Measurements from ENCODE around the gene LMBR1. TPM values are rescaled to one million over a fixed set of nuclear protein-coding genes. Genes with fewer than 3 reads are reported as not detected.
"Not testable (repeated sequence)": the region's sequence is repeated elsewhere in the genome, so short reads cannot be mapped to it uniquely, and the experiment has no call there.

The LMBR1 gene
- total RNA-seq, 4 donors from 2014 or later = 25.2 to 68.3 (median 38.4) TPM

DNA sequence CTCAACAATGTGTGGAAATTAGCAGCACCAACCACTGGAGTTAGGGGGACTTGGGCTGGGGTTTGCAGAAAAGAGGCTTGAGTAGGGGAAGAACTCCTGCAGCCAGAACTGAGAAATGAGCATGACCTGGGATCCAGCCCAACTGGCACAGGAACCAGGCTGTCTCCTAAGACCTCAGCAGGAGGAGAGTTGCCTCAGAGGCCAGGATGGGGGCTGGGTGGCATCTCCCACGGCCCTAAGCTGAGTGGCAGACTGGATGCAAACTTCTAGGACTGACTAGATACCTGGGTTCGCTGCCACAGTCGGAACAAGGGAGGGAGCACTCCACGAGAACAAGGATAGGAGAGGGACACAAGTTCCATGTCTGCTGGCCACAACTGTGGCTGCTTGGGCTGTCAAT is 189.8 kb downstream of the LMBR1 start:
- no peak for DNase-seq
- no peak overlapping the region for H3K4me3 ChIP-seq
- intact Hi-C loops (cut with DNase I) = no loop called here
- WGBS, 2 donors = 0 to 83% methylated on average over 1 to 4 of the region's 4 CpGs
- peaks cover 0 to 7% (median 3%) of the 10 kb centered on the region in 3 donors for H3K9me3 ChIP-seq
- H3K27me3 ChIP-seq = no peaks in the 10 kb centered on the region
- peaks cover 0 to 38% (median 0%) of the 10 kb centered on the region in 3 donors for H3K36me3 ChIP-seq
- TF ChIP-seq CTCF (IDR thresholded peaks at IDR 0.05) (no peak), POLR2A (IDR thresholded peaks at IDR 0.05) (no peak)
- H3K27ac ChIP-seq = no peak overlapping the region
- H3K4me1 ChIP-seq = no peaks in the 10 kb centered on the region

GRCh38 chr7:156702399-156702798 is 190.6 kb downstream of the LMBR1 start:
- H3K4me3 ChIP-seq = no peak overlapping the region
- no peaks in the 10 kb centered on the region for H3K27me3 ChIP-seq
- peaks cover 0 to 42% (median 0%) of the 10 kb centered on the region in 3 donors for H3K36me3 ChIP-seq
- peaks cover 0 to 13% (median 5%) of the 10 kb centered on the region in 3 donors for H3K9me3 ChIP-seq
- TF ChIP-seq CTCF (IDR thresholded peaks at IDR 0.05) = no peak
- no peak for TF ChIP-seq POLR2A (IDR thresholded peaks at IDR 0.05)
- intact Hi-C loops (cut with DNase I) = no loop called here
- DNase-seq = no peak
- H3K27ac ChIP-seq = no peak overlapping the region
- H3K4me1 ChIP-seq = no peaks in the 10 kb centered on the region

DNA sequence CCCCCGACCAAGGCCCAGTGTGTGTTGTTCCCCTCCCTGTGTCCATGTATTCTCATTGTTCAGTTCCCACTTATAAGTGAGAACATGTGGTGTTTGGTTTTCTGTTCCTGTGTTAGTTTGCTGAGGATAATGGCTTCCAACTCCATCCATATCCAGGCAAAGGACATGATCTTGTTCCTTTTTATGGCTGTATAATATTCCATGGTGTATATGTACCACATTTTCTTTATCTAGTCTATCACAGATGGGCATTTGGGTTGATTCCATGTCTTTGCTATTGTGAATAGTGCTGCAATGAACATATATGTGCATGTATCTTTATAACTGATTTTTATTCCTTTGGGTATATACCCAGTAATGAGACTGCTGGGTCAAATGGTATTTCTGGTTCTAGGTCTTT is 191.2 kb downstream of the LMBR1 start:
- H3K4me1 ChIP-seq; H3K27me3 ChIP-seq; H3K4me3 ChIP-seq; DNase-seq; H3K27ac ChIP-seq; intact Hi-C loops (cut with DNase I): not testable (repeated sequence)
- Histone ChIP-seq H3K36me3 (peaks cover 0 to 47% (median 0%) of the 10 kb centered on the region in 3 donors), H3K9me3 (peaks cover 0 to 19% (median 11%) of the 10 kb centered on the region in 3 donors)
- 92 to 100% methylated on average over 1 of the region's 1 CpG for WGBS, 2 donors

- Histone ChIP-seq H3K9me3 (peaks cover 0 to 24% (median 15%) of the 10 kb centered on the region in 3 donors), H3K36me3 (peaks cover 0 to 46% (median 0%) of the 10 kb centered on the region in 3 donors)
- WGBS, 2 donors = 89 to 99% methylated on average over 2 to 4 of the region's 4 CpGs
- H3K27me3 ChIP-seq; H3K4me3 ChIP-seq; intact Hi-C loops (cut with DNase I); H3K27ac ChIP-seq; H3K4me1 ChIP-seq; DNase-seq: not testable (repeated sequence)
Observed at GRCh38 chr7:156698512-156698911, 194.5 kb downstream of the LMBR1 start.

GRCh38 chr7:156697283-156697682 is 195.7 kb downstream of the LMBR1 start:
- Histone ChIP-seq H3K9me3 (peaks cover 0 to 24% (median 15%) of the 10 kb centered on the region in 3 donors), H3K36me3 (peaks cover 0 to 44% (median 0%) of the 10 kb centered on the region in 3 donors)
- H3K4me1 ChIP-seq; H3K4me3 ChIP-seq; H3K27me3 ChIP-seq; H3K27ac ChIP-seq; intact Hi-C loops (cut with DNase I); DNase-seq: not testable (repeated sequence)
- WGBS, 2 donors = 88 to 94% methylated on average over 9 of the region's 9 CpGs

DNA sequence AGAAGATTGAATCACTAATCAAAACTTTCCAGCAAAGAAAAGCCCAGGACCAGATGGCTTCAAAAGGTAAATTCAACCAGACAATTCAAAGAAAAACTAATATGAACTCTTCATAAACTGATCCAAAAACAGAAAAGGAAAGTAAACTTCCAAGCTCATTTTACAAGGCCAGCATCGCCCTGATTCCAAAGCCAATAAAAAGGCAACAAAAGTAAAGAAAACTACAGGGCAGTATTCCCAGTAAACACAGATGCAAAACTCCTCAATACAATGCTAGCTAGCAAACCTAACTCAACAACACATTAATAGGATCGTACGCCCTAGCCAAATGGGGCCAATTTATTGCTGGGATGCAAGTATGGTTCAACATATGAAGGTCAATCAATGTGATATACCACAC is 199.4 kb downstream of the LMBR1 start:
- H3K9me3 ChIP-seq = peaks cover 0 to 24% (median 15%) of the 10 kb centered on the region in 3 donors
- H3K36me3 ChIP-seq = peaks cover 0 to 22% (median 0%) of the 10 kb centered on the region in 3 donors
- TF ChIP-seq POLR2A (IDR thresholded peaks at IDR 0.05) (no peak), CTCF (IDR thresholded peaks at IDR 0.05) (no peak)
- intact Hi-C loops (cut with DNase I) = no loop called here
- no peak for DNase-seq
- no peak overlapping the region for H3K27ac ChIP-seq
- H3K27me3 ChIP-seq = no peaks in the 10 kb centered on the region
- no peaks in the 10 kb centered on the region for H3K4me1 ChIP-seq
- no peak overlapping the region for H3K4me3 ChIP-seq
- WGBS, 2 donors = 92 to 94% methylated on average over 3 of the region's 3 CpGs

GRCh38 chr7:156692849-156693248 is 200.1 kb downstream of the LMBR1 start:
- no peak for TF ChIP-seq POLR2A (IDR thresholded peaks at IDR 0.05)
- TF ChIP-seq CTCF (IDR thresholded peaks at IDR 0.05) = no peak
- intact Hi-C loops (cut with DNase I) = no loop called here
- H3K9me3 ChIP-seq = peaks cover 0 to 16% (median 14%) of the 10 kb centered on the region in 3 donors
- peaks cover 0 to 15% (median 0%) of the 10 kb centered on the region in 3 donors for H3K36me3 ChIP-seq
- no peaks in the 10 kb centered on the region for H3K4me1 ChIP-seq
- DNase-seq = no peak
- H3K27ac ChIP-seq = no peak overlapping the region
- no peak overlapping the region for H3K4me3 ChIP-seq
- WGBS, 2 donors = 83 to 84% methylated on average over 1 of the region's 1 CpG
- H3K27me3 ChIP-seq = no peaks in the 10 kb centered on the region

Data from esophagus squamous epithelium (tissue), 5 donors.